OCI-M2 (cell line): ENCODE results near the gene IL22RA1.

Source experiments
- DNase-seq: peaks from one replicate; lab custom pipeline; 2025; ENCODE audit not compliant: unreplicated experiment; lab: John Stamatoyannopoulos, UW

IL22RA1 gene

GRCh38 chr1:24100945-24101737 is 41.8 kb downstream of the IL22RA1 start:
- no peak for DNase-seq

- no peak for DNase-seq
Observed at GRCh38 chr1:24098943-24099638, 43.8 kb downstream of the IL22RA1 start.

- DNase-seq, result no peak
Observed at GRCh38 chr1:24098102-24098501, 44.8 kb downstream of the IL22RA1 start.

- DNase-seq, result no peak
Observed at GRCh38 chr1:24097663-24098062, 45.3 kb downstream of the IL22RA1 start.

GRCh38 chr1:24096739-24097103 is 46.2 kb downstream of the IL22RA1 start:
- DNase-seq, result no peak

- no peak for DNase-seq
Observed at GRCh38 chr1:24096009-24096738, 46.8 kb downstream of the IL22RA1 start.

GRCh38 chr1:24095140-24095859 is 47.6 kb downstream of the IL22RA1 start:
- DNase-seq, result no peak

GRCh38 chr1:24094554-24094953 is 48.4 kb downstream of the IL22RA1 start:
- no peak for DNase-seq

- DNase-seq, result no peak
Observed at GRCh38 chr1:24093732-24094131, 49.2 kb downstream of the IL22RA1 start.

GRCh38 chr1:24092979-24093378 is 50.0 kb downstream of the IL22RA1 start:
- no peak for DNase-seq

- no peak for DNase-seq
Observed at GRCh38 chr1:24091971-24092482, 50.9 kb downstream of the IL22RA1 start.

GRCh38 chr1:24090736-24091135 is 52.2 kb downstream of the IL22RA1 start:
- no peak for DNase-seq

GRCh38 chr1:24089743-24090555 is 53.0 kb downstream of the IL22RA1 start:
- no peak for DNase-seq

- no peak for DNase-seq
Observed at GRCh38 chr1:24089027-24089742, 53.8 kb downstream of the IL22RA1 start.

GRCh38 chr1:24086466-24086865 is 56.5 kb downstream of the IL22RA1 start:
- no peak for DNase-seq

- DNase-seq, result no peak
Observed at GRCh38 chr1:24085546-24085945, 57.4 kb downstream of the IL22RA1 start.

GRCh38 chr1:24085007-24085406 is 57.9 kb downstream of the IL22RA1 start:
- no peak for DNase-seq

- DNase-seq, result no peak
Observed at GRCh38 chr1:24084050-24084449, 58.9 kb downstream of the IL22RA1 start.

- no peak for DNase-seq
Observed at GRCh38 chr1:24082372-24082771, 60.6 kb downstream of the IL22RA1 start.

GRCh38 chr1:24081190-24081589 is 61.8 kb downstream of the IL22RA1 start:
- DNase-seq, result no peak
